HepG2 (cell line): Measurements from ENCODE around the gene ACAP3. TPM values are rescaled to one million over a fixed set of nuclear protein-coding genes. Genes with fewer than 3 reads are reported as not detected.

ENCODE experiments used
- HNRNPLL ChIP-seq: fragments of 200-400 bp; formaldehyde crosslinking; IDR thresholded peaks from 2 replicates; pipeline ENCODE4 v1.6.1; 2017; ENCODE audit warnings: mild to moderate bottlenecking, low read depth, low read length; ENCODE audit not compliant: poor library complexity, severe bottlenecking
- REPIN1 ChIP-seq: sonication (generic); formaldehyde crosslinking; IDR thresholded peaks from 2 replicates; pipeline ENCODE4 v1.8.0; 2022; ENCODE audit warnings: missing genetic modification reagents, low read depth, mild to moderate bottlenecking, borderline replicate concordance
- SMAD9 ChIP-seq: sonication (generic); formaldehyde crosslinking; IDR thresholded peaks from 2 replicates; pipeline ENCODE4 v1.5.1; 2020; ENCODE audit warnings: mild to moderate bottlenecking, missing genetic modification reagents
- SMARCE1 ChIP-seq: fragments of 450-650 bp; IDR thresholded peaks from 2 replicates; pipeline ENCODE4 v1.6.1; 2017; ENCODE audit warnings: borderline replicate concordance
- SSRP1 ChIP-seq: IDR thresholded peaks from 2 replicates; pipeline ENCODE4 v1.6.1; 2016; ENCODE audit warnings: control low read depth
- THAP11 ChIP-seq: IDR thresholded peaks from 2 replicates; pipeline ENCODE4 v1.6.1; 2016; ENCODE audit warnings: missing biosample characterization, missing genetic modification reagents
- ZFP36L2 ChIP-seq: sonication (generic); formaldehyde crosslinking; IDR thresholded peaks from 2 replicates; pipeline ENCODE4 v1.4.0; 2020; ENCODE audit warnings: missing genetic modification reagents
- ZNF253 ChIP-seq: sonication (generic); formaldehyde crosslinking; IDR thresholded peaks from 2 replicates; pipeline ENCODE4 v1.8.0; 2022; ENCODE audit warnings: mild to moderate bottlenecking, missing genetic modification reagents, borderline replicate concordance
- ZNF674 ChIP-seq: sonication (generic); formaldehyde crosslinking; IDR thresholded peaks from 2 replicates; pipeline ENCODE4 v1.5.0; 2020; ENCODE audit warnings: low read depth, mild to moderate bottlenecking, missing genetic modification reagents
- polyA plus RNA-seq, 8 experiments: library from polyadenylated mRNA; depleted of rRNA in 3 of 8; stranded (reverse) in 7 of 8; unstranded in 1 of 8; fragments of >200 nt; fragmentation: Illumina TruSeq in 4 of 8; extraction: Trizol in 4 of 8; gene quantifications; 2 replicates each; pipeline versions ENCODE4 v1.2.1 to v1.2.3, GENCODE V29; 2011 to 2016; ENCODE audit warnings: low read depth in 4 of 8, missing spikeins in 1 of 8, mixed read lengths in 1 of 8; ENCODE audit not compliant: insufficient read depth in 1 of 8
- total RNA-seq, 5 experiments: library from RNA; depleted of rRNA; stranded (reverse); fragments of >200 nt; fragmentation: Illumina TruSeq; extraction: Trizol; gene quantifications; 2 replicates each; pipeline ENCODE4 v1.2.3, GENCODE V29; 2016; ENCODE audit warnings: low read depth in 1 of 5
- TF ChIP-seq, protein P1 (sequence below): IDR thresholded peaks from 2 replicates; pipeline ENCODE4 v1.6.1; 2016; ENCODE audit warnings: low read depth, missing genetic modification reagents, missing compliant biosample characterization
- TF ChIP-seq, protein P2 (sequence below): sonication (generic); formaldehyde crosslinking; conservative IDR thresholded peaks from 2 replicates; pipeline ENCODE4 v1.4.0; 2020; ENCODE audit warnings: mild to moderate bottlenecking, missing genetic modification reagents, moderate library complexity
- TF ChIP-seq, protein P3 (sequence below): sonication (generic); formaldehyde crosslinking; IDR thresholded peaks from 2 replicates; pipeline ENCODE4 v1.4.0; 2020; ENCODE audit warnings: mild to moderate bottlenecking, missing genetic modification reagents
- TF ChIP-seq, protein P4 (sequence below): sonication (generic); formaldehyde crosslinking; IDR thresholded peaks from 2 replicates; pipeline ENCODE4 v1.4.0; 2020; ENCODE audit warnings: missing genetic modification reagents, mild to moderate bottlenecking, borderline replicate concordance

ACAP3 gene
- total and polyA plus RNA-seq, 2 of the 13 experiments (the other 11 are each of a cell fraction or from before 2014, with no cell fraction given) = 29.4 to 50.8 TPM

DNA sequence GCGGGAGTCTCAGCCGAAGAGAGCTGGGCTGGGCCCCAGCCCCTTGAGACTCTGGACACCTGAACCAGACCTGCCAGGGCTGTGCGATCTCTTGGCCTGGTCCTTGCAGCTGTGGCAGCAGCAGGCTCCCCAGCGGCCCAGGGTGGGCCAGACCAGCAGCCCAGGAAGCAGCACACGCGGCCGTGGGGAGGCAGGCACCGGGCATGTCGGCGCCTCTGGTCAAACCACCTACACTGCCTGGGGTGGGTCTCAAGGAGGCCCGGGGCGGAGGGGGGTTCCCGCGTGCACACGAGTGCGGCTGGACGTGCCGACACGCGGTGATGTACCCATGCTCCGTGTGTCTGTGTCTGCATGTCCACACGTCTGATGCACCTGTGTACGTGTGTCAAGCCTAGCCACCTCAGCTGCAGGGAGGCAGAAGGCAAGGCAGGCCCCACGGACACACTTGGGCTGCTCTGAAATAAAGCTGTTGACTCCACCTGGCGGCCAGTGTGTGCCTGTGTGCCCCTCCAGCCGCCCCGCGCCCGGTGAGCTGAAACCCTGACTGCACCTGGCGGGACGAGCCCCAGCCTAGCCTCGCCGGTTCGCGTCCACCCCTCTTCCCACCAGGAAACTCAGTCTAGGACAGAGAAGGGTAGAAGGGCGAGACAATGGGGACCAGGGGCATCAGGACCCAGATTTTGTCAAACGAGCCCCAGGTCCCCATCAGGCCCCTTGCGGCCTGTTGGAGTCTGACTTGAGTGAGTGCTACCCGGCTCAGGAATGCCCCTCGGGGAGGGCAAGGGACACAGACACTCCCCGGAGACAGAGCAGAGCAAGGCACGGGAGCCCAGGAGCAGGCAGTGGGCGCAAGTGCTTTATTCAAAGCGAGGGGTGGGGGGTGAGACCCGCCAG is 15.9 kb downstream of the ACAP3 start (continued):
- TF ChIP-seq, protein P1, sequence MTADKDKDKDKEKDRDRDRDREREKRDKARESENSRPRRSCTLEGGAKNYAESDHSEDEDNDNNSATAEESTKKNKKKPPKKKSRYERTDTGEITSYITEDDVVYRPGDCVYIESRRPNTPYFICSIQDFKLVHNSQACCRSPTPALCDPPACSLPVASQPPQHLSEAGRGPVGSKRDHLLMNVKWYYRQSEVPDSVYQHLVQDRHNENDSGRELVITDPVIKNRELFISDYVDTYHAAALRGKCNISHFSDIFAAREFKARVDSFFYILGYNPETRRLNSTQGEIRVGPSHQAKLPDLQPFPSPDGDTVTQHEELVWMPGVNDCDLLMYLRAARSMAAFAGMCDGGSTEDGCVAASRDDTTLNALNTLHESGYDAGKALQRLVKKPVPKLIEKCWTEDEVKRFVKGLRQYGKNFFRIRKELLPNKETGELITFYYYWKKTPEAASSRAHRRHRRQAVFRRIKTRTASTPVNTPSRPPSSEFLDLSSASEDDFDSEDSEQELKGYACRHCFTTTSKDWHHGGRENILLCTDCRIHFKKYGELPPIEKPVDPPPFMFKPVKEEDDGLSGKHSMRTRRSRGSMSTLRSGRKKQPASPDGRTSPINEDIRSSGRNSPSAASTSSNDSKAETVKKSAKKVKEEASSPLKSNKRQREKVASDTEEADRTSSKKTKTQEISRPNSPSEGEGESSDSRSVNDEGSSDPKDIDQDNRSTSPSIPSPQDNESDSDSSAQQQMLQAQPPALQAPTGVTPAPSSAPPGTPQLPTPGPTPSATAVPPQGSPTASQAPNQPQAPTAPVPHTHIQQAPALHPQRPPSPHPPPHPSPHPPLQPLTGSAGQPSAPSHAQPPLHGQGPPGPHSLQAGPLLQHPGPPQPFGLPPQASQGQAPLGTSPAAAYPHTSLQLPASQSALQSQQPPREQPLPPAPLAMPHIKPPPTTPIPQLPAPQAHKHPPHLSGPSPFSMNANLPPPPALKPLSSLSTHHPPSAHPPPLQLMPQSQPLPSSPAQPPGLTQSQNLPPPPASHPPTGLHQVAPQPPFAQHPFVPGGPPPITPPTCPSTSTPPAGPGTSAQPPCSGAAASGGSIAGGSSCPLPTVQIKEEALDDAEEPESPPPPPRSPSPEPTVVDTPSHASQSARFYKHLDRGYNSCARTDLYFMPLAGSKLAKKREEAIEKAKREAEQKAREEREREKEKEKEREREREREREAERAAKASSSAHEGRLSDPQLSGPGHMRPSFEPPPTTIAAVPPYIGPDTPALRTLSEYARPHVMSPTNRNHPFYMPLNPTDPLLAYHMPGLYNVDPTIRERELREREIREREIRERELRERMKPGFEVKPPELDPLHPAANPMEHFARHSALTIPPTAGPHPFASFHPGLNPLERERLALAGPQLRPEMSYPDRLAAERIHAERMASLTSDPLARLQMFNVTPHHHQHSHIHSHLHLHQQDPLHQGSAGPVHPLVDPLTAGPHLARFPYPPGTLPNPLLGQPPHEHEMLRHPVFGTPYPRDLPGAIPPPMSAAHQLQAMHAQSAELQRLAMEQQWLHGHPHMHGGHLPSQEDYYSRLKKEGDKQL = no peak
- TF ChIP-seq SSRP1 (CRISPR knock-in tag) = no peak
- TF ChIP-seq, protein P2, sequence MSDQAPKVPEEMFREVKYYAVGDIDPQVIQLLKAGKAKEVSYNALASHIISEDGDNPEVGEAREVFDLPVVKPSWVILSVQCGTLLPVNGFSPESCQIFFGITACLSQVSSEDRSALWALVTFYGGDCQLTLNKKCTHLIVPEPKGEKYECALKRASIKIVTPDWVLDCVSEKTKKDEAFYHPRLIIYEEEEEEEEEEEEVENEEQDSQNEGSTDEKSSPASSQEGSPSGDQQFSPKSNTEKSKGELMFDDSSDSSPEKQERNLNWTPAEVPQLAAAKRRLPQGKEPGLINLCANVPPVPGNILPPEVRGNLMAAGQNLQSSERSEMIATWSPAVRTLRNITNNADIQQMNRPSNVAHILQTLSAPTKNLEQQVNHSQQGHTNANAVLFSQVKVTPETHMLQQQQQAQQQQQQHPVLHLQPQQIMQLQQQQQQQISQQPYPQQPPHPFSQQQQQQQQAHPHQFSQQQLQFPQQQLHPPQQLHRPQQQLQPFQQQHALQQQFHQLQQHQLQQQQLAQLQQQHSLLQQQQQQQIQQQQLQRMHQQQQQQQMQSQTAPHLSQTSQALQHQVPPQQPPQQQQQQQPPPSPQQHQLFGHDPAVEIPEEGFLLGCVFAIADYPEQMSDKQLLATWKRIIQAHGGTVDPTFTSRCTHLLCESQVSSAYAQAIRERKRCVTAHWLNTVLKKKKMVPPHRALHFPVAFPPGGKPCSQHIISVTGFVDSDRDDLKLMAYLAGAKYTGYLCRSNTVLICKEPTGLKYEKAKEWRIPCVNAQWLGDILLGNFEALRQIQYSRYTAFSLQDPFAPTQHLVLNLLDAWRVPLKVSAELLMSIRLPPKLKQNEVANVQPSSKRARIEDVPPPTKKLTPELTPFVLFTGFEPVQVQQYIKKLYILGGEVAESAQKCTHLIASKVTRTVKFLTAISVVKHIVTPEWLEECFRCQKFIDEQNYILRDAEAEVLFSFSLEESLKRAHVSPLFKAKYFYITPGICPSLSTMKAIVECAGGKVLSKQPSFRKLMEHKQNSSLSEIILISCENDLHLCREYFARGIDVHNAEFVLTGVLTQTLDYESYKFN (CRISPR knock-in tag) = no peak
- no peak for TF ChIP-seq ZNF253 (CRISPR knock-in tag)
- TF ChIP-seq SMAD9 (CRISPR knock-in tag) = no peak
- peak; percentile 53; the same call in 1 of the 2 replicates for TF ChIP-seq REPIN1
- no peak for TF ChIP-seq ZFP36L2
- 0 out of 2 replicates have a peak, but pooled peaks have one; percentile 24 for TF ChIP-seq THAP11 (CRISPR knock-in tag)
- no peak for TF ChIP-seq SMARCE1
- TF ChIP-seq, protein P3, sequence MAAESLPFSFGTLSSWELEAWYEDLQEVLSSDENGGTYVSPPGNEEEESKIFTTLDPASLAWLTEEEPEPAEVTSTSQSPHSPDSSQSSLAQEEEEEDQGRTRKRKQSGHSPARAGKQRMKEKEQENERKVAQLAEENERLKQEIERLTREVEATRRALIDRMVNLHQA (CRISPR knock-in tag) = no peak
- TF ChIP-seq HNRNPLL = peak; percentile 17
- no peak for TF ChIP-seq ZNF674 (CRISPR knock-in tag)
- TF ChIP-seq, protein P4, sequence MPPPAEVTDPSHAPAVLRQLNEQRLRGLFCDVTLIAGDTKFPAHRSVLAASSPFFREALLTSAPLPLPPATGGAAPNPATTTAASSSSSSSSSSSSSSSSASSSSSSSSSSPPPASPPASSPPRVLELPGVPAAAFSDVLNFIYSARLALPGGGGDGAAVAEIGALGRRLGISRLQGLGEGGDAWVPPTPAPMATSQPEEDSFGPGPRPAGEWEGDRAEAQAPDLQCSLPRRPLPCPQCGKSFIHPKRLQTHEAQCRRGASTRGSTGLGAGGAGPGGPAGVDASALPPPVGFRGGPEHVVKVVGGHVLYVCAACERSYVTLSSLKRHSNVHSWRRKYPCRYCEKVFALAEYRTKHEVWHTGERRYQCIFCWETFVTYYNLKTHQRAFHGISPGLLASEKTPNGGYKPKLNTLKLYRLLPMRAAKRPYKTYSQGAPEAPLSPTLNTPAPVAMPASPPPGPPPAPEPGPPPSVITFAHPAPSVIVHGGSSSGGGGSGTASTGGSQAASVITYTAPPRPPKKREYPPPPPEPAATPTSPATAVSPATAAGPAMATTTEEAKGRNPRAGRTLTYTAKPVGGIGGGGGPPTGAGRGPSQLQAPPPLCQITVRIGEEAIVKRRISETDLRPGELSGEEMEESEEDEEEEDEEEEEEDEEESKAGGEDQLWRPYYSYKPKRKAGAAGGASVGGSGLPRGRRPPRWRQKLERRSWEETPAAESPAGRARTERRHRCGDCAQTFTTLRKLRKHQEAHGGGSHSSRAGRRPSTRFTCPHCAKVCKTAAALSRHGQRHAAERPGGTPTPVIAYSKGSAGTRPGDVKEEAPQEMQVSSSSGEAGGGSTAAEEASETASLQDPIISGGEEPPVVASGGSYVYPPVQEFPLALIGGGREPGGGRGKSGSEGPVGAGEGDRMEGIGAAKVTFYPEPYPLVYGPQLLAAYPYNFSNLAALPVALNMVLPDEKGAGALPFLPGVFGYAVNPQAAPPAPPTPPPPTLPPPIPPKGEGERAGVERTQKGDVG (CRISPR knock-in tag) = 0 out of 2 replicates have a peak, but pooled peaks have one; percentile 28
